Vagina (tissue), 2 donors: Measurements from ENCODE around the gene PROK2. TPM values are rescaled to one million over a fixed set of nuclear protein-coding genes. Genes with fewer than 3 reads are reported as not detected.

Source experiments
- DNase-seq, 2 donors: peaks; one replicate each; pipeline ENCODE4 v3.0.0-alpha.2; 2017; ENCODE audit errors: extremely low spot score in 2 of 2
- H3K27ac ChIP-seq: fragments of 200-600 bp; sonication (generic); one replicate; pipeline ENCODE4 v1.5.1; 2019
- H3K27me3 ChIP-seq: fragments of 200-600 bp; sonication (generic); one replicate; pipeline ENCODE4 v1.5.1; 2019
- H3K36me3 ChIP-seq, 2 donors: fragments of 200-600 bp; sonication (generic); one replicate each; pipeline ENCODE4 v1.5.1; 2017 to 2019
- H3K4me1 ChIP-seq: fragments of 200-600 bp; sonication (generic); one replicate; pipeline ENCODE4 v1.5.1; 2019
- H3K4me3 ChIP-seq, 2 donors: fragments of 200-600 bp; sonication (generic); 1 replicate in 1 of 2; 2 replicates in 1 of 2; pipeline ENCODE4 v1.5.1; 2016 to 2019
- H3K9me3 ChIP-seq: fragments of 200-600 bp; sonication (generic); one replicate; pipeline ENCODE4 v1.5.1; 2019
- POLR2A ChIP-seq, 2 donors: fragments of 450-650 bp; IDR thresholded peaks; one replicate each; pipeline ENCODE4 v1.6.1; 2017; ENCODE audit warnings: antibody characterized with exemption in 2 of 2, mild to moderate bottlenecking in 2 of 2, moderate library complexity in 2 of 2
- POLR2AphosphoS5 ChIP-seq, 2 donors: sonication (generic); formaldehyde crosslinking; IDR thresholded peaks; one replicate each; pipeline ENCODE4 v1.9.0; 2017; ENCODE audit warnings: antibody characterized with exemption in 2 of 2, mild to moderate bottlenecking in 2 of 2, low read depth in 1 of 2; ENCODE audit not compliant: insufficient read depth in 1 of 2
- intact Hi-C: fragments of 100-400 bp; cut with DNase I; formaldehyde crosslinking; loops from one replicate; pipeline ENCODE4 v1.15.1; 2023
- total RNA-seq: library from RNA; depleted of rRNA; stranded (reverse); fragments of >200 nt; gene quantifications from one replicate; pipeline ENCODE4 v1.2.3, GENCODE V29; 2016
- TF ChIP-seq, protein P1 (sequence below), 3 experiments: fragments of 450-650 bp in 2 of 3; fragments of 200-600 bp in 1 of 3; sonication (generic) in 1 of 3; IDR thresholded peaks; one replicate each; pipeline ENCODE4 v1.5.1; 2017 to 2019; ENCODE audit warnings: antibody characterized with exemption in 3 of 3, mild to moderate bottlenecking in 2 of 3, moderate library complexity in 2 of 3

The PROK2 gene
- total RNA-seq, 1 donor from 2014 or later = 0.74 TPM

DNA sequence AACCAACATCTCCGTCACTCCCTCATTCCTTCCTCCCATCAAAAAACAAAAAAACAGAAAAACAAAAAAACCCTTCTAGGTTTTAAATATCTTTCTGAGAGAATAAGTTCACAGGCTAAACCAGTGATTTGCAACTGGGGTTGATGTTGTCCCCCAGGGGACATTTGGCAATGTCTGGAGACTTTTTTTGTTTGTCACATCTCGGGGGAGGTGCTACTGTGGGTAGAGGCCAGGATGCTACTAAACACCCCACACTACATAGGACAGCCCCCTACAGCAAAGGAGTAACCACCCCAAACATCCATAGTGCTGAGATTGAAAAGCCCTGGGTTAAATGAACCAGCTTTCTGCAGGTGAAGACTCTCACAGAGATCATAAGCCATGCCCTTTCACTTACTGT lies 17.0 kb upstream of the PROK2 start:
- TF ChIP-seq POLR2A (IDR thresholded peaks at IDR 0.05) = no peak
- TF ChIP-seq, protein P1, sequence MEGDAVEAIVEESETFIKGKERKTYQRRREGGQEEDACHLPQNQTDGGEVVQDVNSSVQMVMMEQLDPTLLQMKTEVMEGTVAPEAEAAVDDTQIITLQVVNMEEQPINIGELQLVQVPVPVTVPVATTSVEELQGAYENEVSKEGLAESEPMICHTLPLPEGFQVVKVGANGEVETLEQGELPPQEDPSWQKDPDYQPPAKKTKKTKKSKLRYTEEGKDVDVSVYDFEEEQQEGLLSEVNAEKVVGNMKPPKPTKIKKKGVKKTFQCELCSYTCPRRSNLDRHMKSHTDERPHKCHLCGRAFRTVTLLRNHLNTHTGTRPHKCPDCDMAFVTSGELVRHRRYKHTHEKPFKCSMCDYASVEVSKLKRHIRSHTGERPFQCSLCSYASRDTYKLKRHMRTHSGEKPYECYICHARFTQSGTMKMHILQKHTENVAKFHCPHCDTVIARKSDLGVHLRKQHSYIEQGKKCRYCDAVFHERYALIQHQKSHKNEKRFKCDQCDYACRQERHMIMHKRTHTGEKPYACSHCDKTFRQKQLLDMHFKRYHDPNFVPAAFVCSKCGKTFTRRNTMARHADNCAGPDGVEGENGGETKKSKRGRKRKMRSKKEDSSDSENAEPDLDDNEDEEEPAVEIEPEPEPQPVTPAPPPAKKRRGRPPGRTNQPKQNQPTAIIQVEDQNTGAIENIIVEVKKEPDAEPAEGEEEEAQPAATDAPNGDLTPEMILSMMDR (IDR thresholded peaks at IDR 0.05) = no peak
- no peak for TF ChIP-seq POLR2AphosphoS5 (IDR thresholded peaks at IDR 0.05; ENCODE audit: insufficient read depth in 1 of 2, low read depth in 1 of 2)
- intact Hi-C loops = no loop called here
- DNase-seq = no peak
- Histone ChIP-seq H3K27me3 (no peaks in the 10 kb centered on the region), H3K36me3 (no peaks in the 10 kb centered on the region), H3K9me3 (no peaks in the 10 kb centered on the region), H3K4me3 (no peak overlapping the region), H3K27ac (no peak overlapping the region), H3K4me1 (no peaks in the 10 kb centered on the region)

DNA sequence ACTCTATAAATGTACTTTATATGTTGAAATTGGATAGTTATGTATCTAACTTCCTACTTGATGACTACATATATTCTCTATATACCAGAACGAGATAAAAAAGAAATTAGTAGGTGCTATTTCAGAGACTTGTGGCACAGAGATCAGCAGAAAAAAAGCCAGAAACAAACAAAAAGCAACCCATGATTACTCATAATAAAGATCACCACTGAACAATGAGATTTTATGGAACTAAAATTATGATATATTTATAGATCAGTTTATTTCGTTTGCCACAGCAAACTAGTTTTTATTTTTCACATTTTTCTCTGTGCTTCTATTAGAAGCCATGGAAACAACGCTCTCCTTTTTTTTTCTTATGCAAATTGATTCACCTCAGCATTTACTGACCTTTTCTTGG lies 15.1 kb upstream of the PROK2 start:
- intact Hi-C loops = no loop called here
- Histone ChIP-seq H3K4me3 (no peak overlapping the region), H3K27ac (no peak overlapping the region), H3K9me3 (no peaks in the 10 kb centered on the region), H3K27me3 (no peaks in the 10 kb centered on the region), H3K4me1 (no peaks in the 10 kb centered on the region), H3K36me3 (no peaks in the 10 kb centered on the region)
- TF ChIP-seq POLR2AphosphoS5 (IDR thresholded peaks at IDR 0.05; ENCODE audit: insufficient read depth in 1 of 2, low read depth in 1 of 2) (no peak), POLR2A (IDR thresholded peaks at IDR 0.05) (no peak)
- TF ChIP-seq, protein P1 (IDR thresholded peaks at IDR 0.05) = no peak
- no peak for DNase-seq

DNA sequence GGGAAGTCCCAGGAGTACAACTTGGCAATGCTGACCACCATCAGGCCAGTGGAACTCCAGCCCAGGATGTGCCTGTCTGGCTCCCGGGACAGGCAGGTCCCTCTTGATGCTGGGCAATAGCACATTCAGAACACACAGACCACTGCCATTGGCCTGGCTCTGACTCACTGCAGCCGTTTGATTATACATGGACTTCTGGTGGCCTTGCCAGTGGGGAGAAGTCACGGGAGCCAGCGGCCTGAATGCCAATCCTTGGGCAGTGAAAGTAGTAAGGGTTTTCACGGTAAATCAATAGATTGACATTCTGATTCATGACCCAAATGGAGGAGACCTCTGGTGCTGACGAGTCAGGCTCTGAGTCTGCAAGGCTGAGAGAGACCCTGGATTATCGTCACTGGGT lies 12.5 kb upstream of the PROK2 start:
- intact Hi-C loops = no loop called here
- Histone ChIP-seq H3K4me3 (no peak overlapping the region), H3K9me3 (no peaks in the 10 kb centered on the region), H3K4me1 (no peaks in the 10 kb centered on the region), H3K36me3 (no peaks in the 10 kb centered on the region), H3K27me3 (no peaks in the 10 kb centered on the region), H3K27ac (no peak overlapping the region)
- no peak for TF ChIP-seq POLR2A (IDR thresholded peaks at IDR 0.05)
- TF ChIP-seq, protein P1 (IDR thresholded peaks at IDR 0.05) = no peak
- TF ChIP-seq POLR2AphosphoS5 (IDR thresholded peaks at IDR 0.05; ENCODE audit: insufficient read depth in 1 of 2, low read depth in 1 of 2) = no peak
- no peak for DNase-seq

DNA sequence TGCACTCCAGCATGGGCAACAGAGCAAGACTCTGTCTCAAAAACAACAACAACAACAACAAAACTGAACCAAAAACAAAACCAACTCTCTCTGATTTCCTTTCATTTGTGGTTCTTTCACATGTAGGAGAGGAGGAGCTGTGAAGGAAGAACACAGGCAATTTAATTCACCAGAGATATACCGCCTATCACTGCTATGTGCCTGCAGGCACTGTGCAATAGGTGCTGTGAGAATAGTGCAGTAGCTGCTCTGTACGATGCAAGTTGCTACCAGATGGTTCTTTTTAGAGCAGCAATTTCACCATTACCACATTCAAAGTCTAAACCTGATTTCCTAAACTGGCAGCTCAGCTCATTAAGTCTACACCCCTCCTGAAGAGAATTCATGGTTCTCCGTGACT lies 11.3 kb upstream of the PROK2 start:
- H3K9me3 ChIP-seq = no peaks in the 10 kb centered on the region

DNA sequence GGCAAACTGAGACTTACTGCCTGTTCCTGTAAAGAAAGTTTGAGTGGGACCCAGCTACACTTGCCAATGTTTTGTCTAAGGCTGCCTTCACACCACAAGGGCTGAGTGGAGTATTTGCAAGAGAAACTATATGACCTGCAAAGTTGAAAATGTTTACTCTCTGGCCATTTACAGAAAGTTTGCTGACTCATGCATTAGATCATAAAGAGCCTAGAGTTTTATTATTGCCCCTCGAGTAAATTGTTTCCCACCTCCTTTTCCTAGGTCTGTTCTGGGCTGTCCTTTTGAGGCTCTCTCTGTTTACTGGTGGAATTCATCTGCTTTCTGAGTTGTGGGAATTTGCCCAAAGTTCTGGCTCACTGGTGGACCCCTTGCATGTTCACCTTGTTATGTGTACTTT lies 6.7 kb upstream of the PROK2 start:
- Histone ChIP-seq H3K4me1 (no peaks in the 10 kb centered on the region), H3K9me3 (no peaks in the 10 kb centered on the region), H3K4me3 (no peak overlapping the region), H3K27me3 (no peaks in the 10 kb centered on the region), H3K27ac (no peak overlapping the region), H3K36me3 (no peaks in the 10 kb centered on the region)
- DNase-seq = no peak
- TF ChIP-seq POLR2A (IDR thresholded peaks at IDR 0.05) = no peak
- TF ChIP-seq, protein P1 (IDR thresholded peaks at IDR 0.05) = no peak
- TF ChIP-seq POLR2AphosphoS5 (IDR thresholded peaks at IDR 0.05; ENCODE audit: insufficient read depth in 1 of 2, low read depth in 1 of 2) = no peak
- intact Hi-C loops = no loop called here

More for the DNA sequence above, 11.3 kb upstream of the PROK2 start:
- Histone ChIP-seq H3K27ac (no peak overlapping the region), H3K27me3 (no peaks in the 10 kb centered on the region), H3K36me3 (no peaks in the 10 kb centered on the region), H3K4me1 (no peaks in the 10 kb centered on the region), H3K4me3 (no peak overlapping the region)
- intact Hi-C loops = no loop called here
- DNase-seq = no peak
- no peak for TF ChIP-seq POLR2AphosphoS5 (IDR thresholded peaks at IDR 0.05; ENCODE audit: insufficient read depth in 1 of 2, low read depth in 1 of 2)
- TF ChIP-seq POLR2A (IDR thresholded peaks at IDR 0.05) = no peak
- TF ChIP-seq, protein P1 (IDR thresholded peaks at IDR 0.05) = no peak
